H1 (cell line): Measurements from ENCODE around the gene BCAP31. TPM values are rescaled to one million over a fixed set of nuclear protein-coding genes. Genes with fewer than 3 reads are reported as not detected.
A peak's percentile ranks its signal among the peaks of the same experiment; 100 is the strongest.

Experiments used
- CTCF ChIA-PET: fragments of 300-600 bp; sonication (Branson Sonifier 250); formaldehyde crosslinking; loops from one replicate; lab custom pipeline; 2021; ENCODE audit not compliant: partially characterized antibody; lab: Charles Lee
- POLR2A ChIA-PET: fragments of 300-600 bp; sonication (Branson Sonifier 250); formaldehyde crosslinking; loops from one replicate; lab custom pipeline; 2021; ENCODE audit warnings: inconsistent platforms; ENCODE audit not compliant: partially characterized antibody; lab: Charles Lee
- DNase-seq, 2 experiments: peaks; one replicate each; pipeline versions ENCODE4 v3.0.0 to v3.0.0-alpha.2; 2010 to 2022; ENCODE audit warnings: low spot score in 2 of 2, low read depth in 1 of 2, mixed read lengths in 1 of 2
- FAIRE-seq: peaks from 2 replicates; lab custom pipeline; 2011; peaks lifted over from hg19 to GRCh38; lab: Jason Lieb, UNC
- H2AFZ ChIP-seq: 2 replicates; pipeline ENCODE4 v1.8.1; 2012; ENCODE audit warnings: low read length, inconsistent platforms
- H2AK5ac ChIP-seq: 2 replicates; pipeline ENCODE4 v1.6.1; 2013; ENCODE audit warnings: low read depth, low read length
- H2BK120ac ChIP-seq: replicated peaks from 2 replicates; pipeline ENCODE3; 2013; ENCODE audit warnings: low read depth, low read length, inconsistent platforms
- H2BK12ac ChIP-seq: 2 replicates; pipeline ENCODE4 v1.6.1; 2013; ENCODE audit warnings: low read depth, low read length
- H2BK15ac ChIP-seq: 2 replicates; pipeline ENCODE4 v1.6.1; 2013; ENCODE audit warnings: low read length
- H2BK20ac ChIP-seq: 2 replicates; pipeline ENCODE4 v1.6.1; 2013; ENCODE audit warnings: low read length
- H2BK5ac ChIP-seq: 2 replicates; pipeline ENCODE4 v1.6.1; 2013; ENCODE audit warnings: low read depth, low read length
- H3K14ac ChIP-seq: 2 replicates; pipeline ENCODE4 v1.6.1; 2013; ENCODE audit warnings: inconsistent platforms; ENCODE audit not compliant: insufficient read length
- H3K18ac ChIP-seq: 2 replicates; pipeline ENCODE4 v1.6.1; 2013; ENCODE audit warnings: low read length; ENCODE audit errors: extremely low read depth
- H3K23ac ChIP-seq: 2 replicates; pipeline ENCODE4 v1.6.1; 2013; ENCODE audit warnings: inconsistent platforms; ENCODE audit not compliant: insufficient read length
- H3K23me2 ChIP-seq: 2 replicates; pipeline ENCODE4 v1.6.1; 2013; ENCODE audit warnings: low read depth, low read length
- H3K27ac ChIP-seq: 2 replicates; pipeline ENCODE4 v1.6.1; 2011; ENCODE audit warnings: low read depth, low read length, inconsistent platforms
- H3K27me3 ChIP-seq, 4 experiments: replicated peaks in 1 of 4; 1 replicate in 1 of 4; 2 replicates in 3 of 4; pipeline versions ENCODE4 v1.6.1 to v1.8.1; 2011 to 2013; ENCODE audit warnings: low read length in 3 of 4, mild to moderate bottlenecking in 3 of 4, inconsistent platforms in 2 of 4, mixed read lengths in 2 of 4, moderate library complexity in 1 of 4; ENCODE audit not compliant: control insufficient read depth in 3 of 4, insufficient read depth in 3 of 4; ENCODE audit errors: extremely low read depth in 1 of 4
- H3K36me3 ChIP-seq, 4 experiments: 2 replicates each; pipeline versions ENCODE4 v1.6.1 to v1.8.1; 2011 to 2013; ENCODE audit warnings: mild to moderate bottlenecking in 4 of 4, low read length in 3 of 4, moderate library complexity in 2 of 4, control low read depth in 1 of 4, inconsistent platforms in 1 of 4; ENCODE audit not compliant: insufficient read depth in 4 of 4, control insufficient read depth in 2 of 4
- H3K4ac ChIP-seq: replicated peaks from 2 replicates; pipeline ENCODE3; 2013; ENCODE audit warnings: low read length, low read depth, mixed read lengths, inconsistent platforms; ENCODE audit not compliant: insufficient read length
- H3K4me1 ChIP-seq, 4 experiments: replicated peaks in 1 of 4; 1 replicate in 1 of 4; 2 replicates in 3 of 4; pipeline versions ENCODE4 v1.6.1 to v1.8.1; 2011 to 2013; ENCODE audit warnings: low read length in 3 of 4, inconsistent platforms in 2 of 4, mixed read lengths in 1 of 4; ENCODE audit not compliant: insufficient read depth in 4 of 4, control insufficient read depth in 3 of 4
- H3K4me2 ChIP-seq, 2 experiments: 2 replicates each; pipeline versions ENCODE4 v1.6.1 to v1.8.1; 2011 to 2013; ENCODE audit warnings: low read depth in 2 of 2, low read length in 2 of 2, control low read depth in 1 of 2, inconsistent platforms in 1 of 2, mild to moderate bottlenecking in 1 of 2; ENCODE audit not compliant: insufficient read depth in 1 of 2
- H3K4me3 ChIP-seq, 4 experiments: fragments of 200-600, 300-600 bp in 1 of 4; sonication (generic), shearing (Covaris generic), sonication (Bioruptor Twin) in 1 of 4; 2 replicates each; pipeline versions ENCODE4 v1.5.1 to v1.8.1; 2011 to 2016; ENCODE audit warnings: low read length in 4 of 4, low read depth in 3 of 4, control low read depth in 2 of 4, inconsistent platforms in 2 of 4, mild to moderate bottlenecking in 2 of 4, mixed read lengths in 1 of 4, moderate library complexity in 1 of 4; ENCODE audit not compliant: insufficient read depth in 2 of 4; ENCODE audit errors: extremely low read depth in 1 of 4
- H3K56ac ChIP-seq: replicated peaks from 2 replicates; pipeline ENCODE3; 2013; ENCODE audit warnings: low read depth, mild to moderate bottlenecking, mixed read lengths, low read length, inconsistent platforms; ENCODE audit not compliant: insufficient read length
- H3K79me1 ChIP-seq: 2 replicates; pipeline ENCODE4 v1.6.1; 2013; ENCODE audit warnings: low read depth, low read length, control low read depth
- H3K79me2 ChIP-seq, 2 experiments: 2 replicates each; pipeline versions ENCODE4 v1.6.1 to v1.8.1; 2012 to 2013; ENCODE audit warnings: low read length in 2 of 2, mild to moderate bottlenecking in 2 of 2, inconsistent platforms in 1 of 2; ENCODE audit not compliant: insufficient read depth in 2 of 2, control insufficient read depth in 1 of 2
- H3K9ac ChIP-seq, 4 experiments: replicated peaks in 1 of 4; 1 replicate in 1 of 4; 2 replicates in 3 of 4; pipeline versions ENCODE4 v1.6.1 to v1.8.1; 2011 to 2013; ENCODE audit warnings: low read depth in 3 of 4, low read length in 3 of 4, control low read depth in 2 of 4, mild to moderate bottlenecking in 2 of 4, moderate library complexity in 2 of 4, inconsistent platforms in 1 of 4; ENCODE audit errors: extremely low read depth in 1 of 4
- H3K9me3 ChIP-seq, 2 experiments: 2 replicates each; pipeline versions ENCODE4 v1.6.1 to v1.8.1; 2012 to 2013; ENCODE audit warnings: mild to moderate bottlenecking in 2 of 2, moderate library complexity in 2 of 2, control low read depth in 1 of 2, inconsistent platforms in 1 of 2, low read depth in 1 of 2, low read length in 1 of 2, mixed read lengths in 1 of 2; ENCODE audit not compliant: insufficient read depth in 2 of 2
- H4K20me1 ChIP-seq, 2 experiments: replicated peaks in 1 of 2; 2 replicates each; pipeline versions ENCODE3 to v1.8.1; 2011 to 2013; ENCODE audit warnings: inconsistent platforms in 2 of 2, low read length in 2 of 2, mild to moderate bottlenecking in 1 of 2; ENCODE audit not compliant: insufficient read depth in 2 of 2, control insufficient read depth in 1 of 2
- H4K5ac ChIP-seq: 2 replicates; pipeline ENCODE4 v1.6.1; 2013; ENCODE audit warnings: low read length, low read depth, mixed read lengths, inconsistent platforms; ENCODE audit not compliant: insufficient read length
- H4K8ac ChIP-seq: 2 replicates; pipeline ENCODE4 v1.8.0; 2013; ENCODE audit warnings: mild to moderate bottlenecking, moderate library complexity, low read length, inconsistent platforms; ENCODE audit not compliant: insufficient read depth; ENCODE audit errors: extremely low read depth
- H4K91ac ChIP-seq: replicated peaks from 2 replicates; pipeline ENCODE3; 2013; ENCODE audit warnings: low read length, mixed read lengths, inconsistent platforms; ENCODE audit not compliant: insufficient read length
- BCL11A ChIP-seq, 2 experiments: IDR thresholded peaks; one replicate each; pipeline ENCODE4 v1.6.1; 2011; ENCODE audit warnings: low read depth in 2 of 2, low read length in 2 of 2, mild to moderate bottlenecking in 2 of 2
- CBX5 ChIP-seq: fragments of 300-800, 300-1000 bp; sonication (generic); IDR thresholded peaks from 2 replicates; pipeline ENCODE4 v1.7.1; 2016; ENCODE audit warnings: antibody characterized with exemption, low read length, low read depth
- CEBPB ChIP-seq: IDR thresholded peaks from 2 replicates; pipeline ENCODE4 v1.6.1; 2012; ENCODE audit warnings: low read depth, low read length
- CHD2 ChIP-seq: IDR thresholded peaks from 2 replicates; pipeline ENCODE4 v1.6.1; 2012; ENCODE audit warnings: low read length, improper control_type of control experiment
- GABPA ChIP-seq: IDR thresholded peaks from 2 replicates; pipeline ENCODE4 v1.6.1; 2011; ENCODE audit warnings: mild to moderate bottlenecking, low read length, moderate library complexity, borderline replicate concordance; ENCODE audit not compliant: insufficient read depth
- MAX ChIP-seq: IDR thresholded peaks from 2 replicates; pipeline ENCODE4 v1.6.1; 2012; ENCODE audit warnings: inconsistent platforms
- NANOG ChIP-seq: IDR thresholded peaks from 2 replicates; pipeline ENCODE4 v1.6.1; 2011; ENCODE audit warnings: low read length, low read depth, mild to moderate bottlenecking, inconsistent platforms; ENCODE audit not compliant: insufficient read depth, poor library complexity, severe bottlenecking
- SAP30 ChIP-seq: fragments of 300-600 bp; sonication (generic); IDR thresholded peaks from 2 replicates; pipeline ENCODE4 v1.7.1; 2012; ENCODE audit warnings: low read length, moderate library complexity, mild to moderate bottlenecking, inconsistent platforms; ENCODE audit not compliant: insufficient read depth, insufficient replicate concordance
- SP1 ChIP-seq: IDR thresholded peaks from 2 replicates; pipeline ENCODE4 v1.6.1; 2011; ENCODE audit warnings: low read depth, low read length
- SP2 ChIP-seq: IDR thresholded peaks from 2 replicates; pipeline ENCODE4 v1.6.1; 2012; ENCODE audit warnings: mild to moderate bottlenecking, low read length, inconsistent platforms
- TBP ChIP-seq: IDR thresholded peaks from 2 replicates; pipeline ENCODE4 v1.6.1; 2011; ENCODE audit warnings: low read depth, low read length, improper control_type of control experiment
- YY1 ChIP-seq: IDR thresholded peaks from 2 replicates; pipeline ENCODE4 v1.6.1; 2011; ENCODE audit warnings: low read depth, mild to moderate bottlenecking, low read length
- WGBS, 2 experiments: shearing (Covaris generic) in 1 of 2; methylation state at CpG; one replicate each; pipeline versions ENCODE4 v1.1.6 to v1.1.7; 2013 to 2015; ENCODE audit warnings: low lambda C conversion rate in 2 of 2, mixed read lengths in 2 of 2, inconsistent platforms in 1 of 2, low coverage in 1 of 2, missing lambda C conversion rate in 1 of 2; ENCODE audit not compliant: insufficient replicate concordance in 2 of 2, insufficient coverage in 1 of 2, insufficient read length in 1 of 2; ENCODE audit errors: extremely low coverage in 1 of 2, missing lambda C conversion rate in 1 of 2; 5-methylcytosine and 5-hydroxymethylcytosine counted together
- polyA plus RNA-seq, 7 experiments: library from polyadenylated mRNA; depleted of rRNA in 3 of 7; stranded (reverse) in 5 of 7; unstranded in 2 of 7; fragments of >200 nt in 5 of 7; fragments of 200-250 nt in 2 of 7; gene quantifications; 1 replicate in 5 of 7; 2 replicates in 1 of 7; 4 replicates in 1 of 7; pipeline versions ENCODE4 v1.2.1 to v1.2.3, GENCODE V29; 2011 to 2013; ENCODE audit warnings: missing spikeins in 2 of 7, mixed read lengths in 2 of 7
- total RNA-seq: library from RNA; stranded (reverse); fragmentation: NEBNext Ultra II Directional; extraction: Animal tissue kit (Norgen Biotek cat#: 25700); gene quantifications from 2 replicates; pipeline ENCODE4 v1.2.1, GENCODE V29; 2021

The BCAP31 gene
- total and polyA plus RNA-seq, 2 of the 8 experiments (the other 6 are each of a cell fraction or from before 2014, with no cell fraction given), result 136 to 159 TPM

GRCh38 chrX:153766871-153767673, 42.9 kb upstream of the BCAP31 start:
- Histone ChIP-seq H2BK120ac (no peak overlapping the region), H4K8ac (no peak overlapping the region), H2AFZ (no peak overlapping the region), H4K91ac (peak overlapping the region; percentile 54), H4K20me1 (no peaks in the 10 kb centered on the region), H4K5ac (no peak overlapping the region), H3K9me3 (no peaks in the 10 kb centered on the region), H3K4me2 (no peak overlapping the region), H2AK5ac (no peak overlapping the region; the same call in 1 of the 2 replicates), H2BK20ac (no peak overlapping the region), H3K36me3 (no peaks in the 10 kb centered on the region), H2BK12ac (peak overlapping the region; percentile 27; the same call in 1 of the 2 replicates), H3K79me1 (no peaks in the 10 kb centered on the region), H3K4me1 (peaks cover 0 to 8% (median 4%) of the 10 kb centered on the region in 4 experiments; a peak in 5 of 7 replicates), H3K4ac (no peak overlapping the region), H3K56ac (no peak overlapping the region), H3K9ac (no peak overlapping the region), H3K18ac (peak overlapping the region; percentile 7; the same call in 1 of the 2 replicates), H3K79me2 (no peaks in the 10 kb centered on the region), H3K14ac (no peak overlapping the region), H3K27ac (no peak overlapping the region), H3K4me3 (no peak overlapping the region), H3K23me2 (no peaks in the 10 kb centered on the region), H3K27me3 (no peaks in the 10 kb centered on the region), H2BK5ac (no peak overlapping the region), H3K23ac (no peak overlapping the region), H2BK15ac (no peak overlapping the region)
- FAIRE-seq, result no peak
- ChIA-PET POLR2A (interaction anchor here (0.9 to 3.0 kb wide), 5 partner anchors 12 to 160 kb away, joined by 3 to 13 read pairs (median 5); partner anchors contain the start of genes ARHGAP4, IDH3G and SSR4), CTCF (interaction anchor here (0.6 to 2.3 kb wide), 12 partner anchors 11 to 180 kb away, joined by 3 to 10 read pairs (median 4); partner anchors contain the start of gene SRPK3)
- WGBS, 2 experiments, result 94% methylated on average over 16 of the region's 56 CpGs; no CpG with 5 or more reads in 1 of the 2 experiments
- no peak for DNase-seq
- no peak for TF ChIP-seq SP1
- no peak for TF ChIP-seq CEBPB
- TF ChIP-seq MAX, result no peak
- TF ChIP-seq SP2, result no peak
- no peak for TF ChIP-seq BCL11A (IDR thresholded peaks at IDR 0.05; ENCODE audit: low read depth in 2 of 2, low read length in 2 of 2)
- no peak for TF ChIP-seq SAP30
- TF ChIP-seq GABPA, result no peak
- no peak for TF ChIP-seq NANOG
- TF ChIP-seq CBX5, result no peak
- no peak for TF ChIP-seq CHD2
- TF ChIP-seq YY1, result no peak
- no peak for TF ChIP-seq TBP
